ENCODE data around the gene TPO.
A peak's percentile ranks its signal among the peaks of the same experiment; 100 is the strongest.
"Not testable (repeated sequence)": the region's sequence is repeated elsewhere in the genome, so short reads cannot be mapped to it uniquely, and the experiment has no call there.

Gene TPO

GRCh38 chr2:1505031-1505441 lies 91.8 kb downstream of the TPO start:
- DNase-seq = no peak

- no peak for DNase-seq
Measured at GRCh38 chr2:1509271-1510065, 96.2 kb downstream of the TPO start.

DNA sequence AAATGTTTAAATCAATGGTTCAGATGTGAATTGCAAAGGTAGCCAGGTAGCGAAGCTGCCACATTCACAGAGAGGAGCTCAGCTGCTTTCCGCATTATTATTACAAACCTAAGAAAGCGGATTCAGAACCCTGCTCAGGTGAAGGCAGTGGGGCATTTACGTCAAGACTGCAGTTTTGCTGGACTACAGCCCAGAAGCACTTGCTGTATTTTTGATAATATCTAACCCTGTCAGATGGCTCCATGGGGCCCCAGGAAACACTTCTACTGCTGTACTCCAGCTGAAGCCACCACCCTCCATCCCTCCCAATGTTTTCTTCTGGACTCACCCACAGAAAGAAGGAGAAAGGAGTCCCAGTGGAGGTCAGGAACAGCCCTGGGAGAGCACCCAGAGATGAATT lies 96.9 kb downstream of the TPO start:
- no peak for DNase-seq

DNA sequence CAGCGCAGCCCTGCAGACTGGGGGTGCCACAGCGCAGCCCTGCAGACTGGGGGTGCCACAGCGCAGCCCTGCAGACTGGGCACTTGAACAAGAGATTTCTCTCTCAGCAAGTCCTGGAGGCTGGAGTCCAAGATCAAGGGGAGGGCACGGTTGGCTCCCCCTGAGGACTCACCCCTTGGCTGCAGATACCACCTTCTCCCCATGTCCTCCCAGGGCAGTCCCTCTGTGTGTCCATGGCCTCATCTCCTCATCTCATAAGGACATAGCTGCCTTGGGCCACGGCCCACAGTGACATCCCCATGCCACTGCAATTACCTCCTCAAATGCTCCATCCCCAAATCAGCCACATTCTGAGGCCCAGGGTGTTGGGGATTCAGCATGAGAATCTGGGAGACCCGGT lies 98.2 kb downstream of the TPO start:
- no peak for DNase-seq

DNA sequence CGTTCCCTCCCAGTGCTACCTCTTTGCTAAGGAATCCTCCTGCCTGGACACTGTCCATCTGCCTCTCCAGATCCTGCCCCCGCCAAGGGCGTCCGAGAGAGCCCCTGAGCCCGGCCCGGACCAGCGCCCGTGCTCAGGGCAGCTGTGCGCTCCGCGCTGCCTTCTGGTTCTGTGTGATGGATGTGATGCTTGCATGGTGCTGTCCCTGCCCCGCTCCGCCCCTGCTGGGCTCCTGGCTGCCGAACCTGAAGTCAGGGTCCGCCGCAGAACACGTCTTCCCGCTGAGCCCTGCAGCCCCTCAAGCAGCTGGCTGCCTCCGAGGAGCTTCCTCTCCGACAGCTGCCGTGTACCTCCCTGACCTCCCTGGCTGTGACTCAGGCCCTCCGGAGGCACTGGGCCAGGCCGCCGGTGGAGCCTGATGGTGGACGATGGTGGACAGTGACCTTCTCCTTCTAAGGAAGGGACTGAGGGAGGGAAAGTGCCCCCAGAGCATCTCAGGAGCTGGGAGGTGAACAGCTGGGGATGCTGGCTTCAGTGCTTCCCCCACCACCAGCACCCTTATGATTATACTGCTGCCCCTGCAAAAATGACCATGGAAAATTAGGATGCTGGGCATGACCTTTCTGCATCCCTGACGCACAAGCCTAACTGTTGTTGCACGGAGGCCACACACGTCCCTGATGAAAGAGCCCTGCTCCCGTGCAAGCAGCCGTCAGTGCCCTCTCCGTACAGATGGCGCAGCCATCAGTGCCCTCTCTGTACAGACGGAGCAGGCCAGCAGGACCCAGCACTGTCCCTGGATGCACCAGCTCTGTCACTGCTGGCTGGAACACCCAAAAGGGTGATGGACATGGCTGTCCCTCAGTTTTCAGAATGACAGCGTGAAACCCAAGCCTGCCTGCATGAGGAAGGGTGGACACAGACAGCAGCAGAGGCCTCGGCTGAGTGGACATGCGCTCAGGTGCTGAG lies 99.3 kb downstream of the TPO start:
- DNase-seq = no peak

DNA sequence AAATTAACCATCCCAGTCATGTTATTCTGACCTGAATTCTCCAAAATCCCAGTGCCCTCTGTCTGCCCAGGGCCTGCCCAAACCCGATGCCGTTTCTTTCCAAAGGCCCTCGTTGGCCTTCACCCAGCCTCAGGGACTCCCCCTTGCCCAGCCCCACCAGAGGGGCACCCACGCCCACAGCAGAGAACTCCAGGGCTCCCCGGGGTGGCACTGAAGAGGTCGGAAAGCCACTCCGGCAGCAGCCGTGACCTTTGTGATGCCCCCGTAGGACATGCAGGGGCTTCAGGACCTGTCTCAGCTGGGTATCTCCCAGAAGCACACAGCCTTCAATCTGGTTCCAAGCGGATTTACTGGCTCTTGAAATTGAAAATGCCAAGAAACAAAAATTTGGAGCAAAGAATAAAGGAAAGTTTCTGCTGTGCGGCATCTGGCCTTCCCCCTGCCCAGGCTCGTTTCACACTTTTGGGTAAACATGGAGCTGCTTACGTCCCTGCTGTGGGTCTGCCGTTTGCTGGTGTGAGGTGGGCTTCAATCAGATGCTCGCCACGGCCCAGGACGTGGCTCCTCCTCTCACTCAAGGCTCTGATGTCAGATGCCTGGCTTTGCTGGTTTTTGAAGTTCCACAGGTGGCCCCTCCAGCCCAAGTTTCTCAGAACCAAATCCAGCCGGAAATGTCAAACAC lies 101.3 kb downstream of the TPO start:
- DNase-seq = no peak

DNA sequence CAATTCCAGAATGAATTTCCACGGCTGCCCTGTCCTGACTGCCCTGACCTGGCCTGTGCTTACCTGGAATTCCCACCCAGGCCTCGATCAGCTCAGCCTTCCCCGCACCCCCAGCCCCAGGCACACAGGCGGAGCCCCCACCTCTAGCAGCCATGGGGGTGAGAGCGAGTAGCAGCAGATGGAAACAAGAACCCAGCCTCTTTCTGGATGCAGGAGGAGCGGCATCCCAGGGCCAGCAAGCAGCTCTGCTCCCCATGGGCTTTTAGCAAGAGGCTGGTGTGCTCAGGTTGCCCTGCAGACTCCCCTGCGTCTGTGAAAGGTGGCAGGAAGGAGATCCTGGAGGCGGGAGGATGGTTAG lies 101.8 kb downstream of the TPO start:
- no peak for DNase-seq

DNA sequence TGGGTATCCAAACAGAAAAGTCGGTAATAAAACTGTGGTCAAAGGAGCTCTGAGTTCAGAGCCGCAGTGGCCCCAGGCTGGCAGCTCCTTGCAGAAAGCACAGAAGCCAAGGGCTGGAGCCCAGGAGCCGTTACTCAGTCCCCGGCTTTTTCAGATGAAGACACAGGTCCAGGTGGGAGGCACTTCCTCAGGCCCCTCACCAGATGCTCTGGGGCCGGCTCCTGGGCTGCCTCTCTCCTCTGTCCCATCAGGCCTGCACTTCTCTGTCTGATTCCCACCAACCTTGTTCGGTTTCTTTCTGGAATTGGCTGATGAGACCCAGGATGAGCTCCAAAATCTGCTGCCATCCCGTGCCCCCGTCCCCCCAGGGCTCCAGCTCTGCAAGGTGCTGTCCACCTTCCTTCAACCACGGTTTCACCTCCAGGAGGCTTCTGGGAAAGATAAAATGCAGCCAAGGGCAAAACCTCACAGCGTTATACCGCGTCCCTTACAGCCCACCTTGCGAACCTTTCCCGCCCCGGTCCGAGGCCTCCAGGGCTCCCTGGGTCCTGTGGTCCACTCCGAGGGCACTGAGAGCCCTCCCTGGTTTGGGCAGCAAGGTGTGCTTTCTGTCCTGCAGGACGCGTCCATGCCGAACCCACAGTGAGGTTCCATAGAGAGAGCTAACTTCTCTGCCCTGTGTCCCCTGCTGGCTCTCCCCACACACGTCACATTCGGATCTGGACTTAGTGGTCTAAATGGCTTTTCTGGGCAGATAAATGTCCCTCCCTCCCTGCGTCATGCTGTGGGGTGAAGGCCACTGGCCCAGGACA lies 102.9 kb downstream of the TPO start:
- no peak for DNase-seq

DNA sequence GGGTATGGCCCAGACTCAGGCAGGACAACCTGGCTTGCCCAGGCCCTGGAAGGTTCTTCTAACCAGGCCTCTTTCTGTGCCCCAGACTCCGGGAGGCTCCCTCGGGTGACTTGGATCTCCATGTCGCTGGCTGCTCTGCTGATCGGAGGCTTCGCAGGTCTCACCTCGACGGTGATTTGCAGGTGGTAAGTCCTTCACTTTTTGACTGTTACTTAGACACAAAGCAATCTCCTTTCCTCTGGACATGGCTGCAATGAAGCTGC lies 103.5 kb downstream of the TPO start:
- DNase-seq = no peak

DNA sequence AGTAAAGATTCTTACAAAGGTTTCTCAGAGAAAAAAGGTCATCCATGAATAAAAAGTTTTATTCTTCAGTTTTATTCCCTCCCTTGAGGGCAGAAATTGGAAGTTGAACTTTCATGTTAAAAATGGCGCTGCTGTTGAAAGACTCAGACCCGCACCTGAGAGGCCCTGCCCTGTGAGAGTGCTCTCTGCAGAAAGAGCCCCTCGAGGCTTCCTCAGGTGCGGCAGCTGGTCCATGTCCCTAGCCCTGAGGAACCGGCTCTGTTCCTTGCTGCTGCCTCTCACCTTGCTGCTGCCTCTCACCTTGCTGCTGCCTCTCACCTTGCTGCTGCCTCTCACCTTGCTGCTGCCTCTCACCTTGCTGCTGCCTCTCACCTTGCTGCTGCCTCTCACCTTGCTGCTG lies 104.0 kb downstream of the TPO start:
- DNase-seq = not testable (repeated sequence)

- no peak for DNase-seq
Measured at GRCh38 chr2:1517786-1518185, 104.5 kb downstream of the TPO start.

DNA sequence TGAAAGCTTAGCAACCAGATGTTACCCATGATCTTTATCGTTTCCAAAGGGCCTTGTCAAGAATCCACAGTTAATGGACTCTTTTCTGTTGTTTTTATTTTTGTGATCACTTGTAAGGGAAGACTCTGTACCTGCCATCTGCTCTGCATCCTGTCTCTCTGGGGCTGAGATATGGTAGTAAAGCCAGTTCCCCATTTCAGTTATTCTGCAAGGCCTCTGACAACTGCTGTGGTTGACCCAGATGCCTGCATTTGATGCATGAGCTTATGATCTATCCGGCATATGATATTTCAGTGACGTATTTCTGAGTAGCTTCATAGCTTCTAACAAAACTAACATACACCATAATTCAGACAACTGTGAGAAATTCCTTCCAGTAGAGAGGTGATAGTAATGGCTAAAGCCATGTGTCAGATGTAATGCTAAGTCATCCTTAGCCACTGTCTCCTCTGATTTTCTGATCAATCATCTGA lies 105.1 kb downstream of the TPO start:
- DNase-seq = no peak

DNA sequence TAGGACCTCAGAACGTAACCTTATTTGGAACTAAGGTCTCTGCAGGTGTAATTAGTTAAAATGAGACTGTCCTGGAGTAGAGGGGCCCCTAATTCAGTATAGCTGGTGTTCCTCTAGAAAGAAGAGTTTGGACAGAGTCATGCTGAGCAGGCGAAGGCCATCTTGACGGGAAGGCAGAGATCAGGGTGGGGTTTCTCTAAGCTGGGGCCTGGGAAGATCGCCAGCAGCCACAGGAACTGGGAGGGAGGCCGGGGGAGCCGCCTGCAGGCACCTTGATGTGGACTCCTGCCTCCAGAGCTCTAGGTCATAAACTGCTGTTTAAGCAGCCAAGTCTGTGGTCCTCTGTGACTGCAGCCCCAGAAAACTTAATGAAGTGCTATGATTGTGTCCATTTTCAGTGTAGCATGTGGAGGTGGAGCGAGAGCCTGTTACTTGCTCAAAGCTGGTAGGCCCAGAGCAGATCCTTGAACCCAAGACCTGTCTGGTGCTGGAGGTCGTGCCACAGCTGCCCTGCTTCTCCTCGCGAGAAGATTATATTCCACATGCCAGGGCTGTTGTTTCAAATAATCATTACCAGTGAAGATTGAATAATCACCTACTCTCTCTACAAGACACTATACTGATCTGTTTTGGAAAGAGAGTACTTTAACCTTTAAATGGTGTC lies 105.7 kb downstream of the TPO start:
- no peak for DNase-seq

DNA sequence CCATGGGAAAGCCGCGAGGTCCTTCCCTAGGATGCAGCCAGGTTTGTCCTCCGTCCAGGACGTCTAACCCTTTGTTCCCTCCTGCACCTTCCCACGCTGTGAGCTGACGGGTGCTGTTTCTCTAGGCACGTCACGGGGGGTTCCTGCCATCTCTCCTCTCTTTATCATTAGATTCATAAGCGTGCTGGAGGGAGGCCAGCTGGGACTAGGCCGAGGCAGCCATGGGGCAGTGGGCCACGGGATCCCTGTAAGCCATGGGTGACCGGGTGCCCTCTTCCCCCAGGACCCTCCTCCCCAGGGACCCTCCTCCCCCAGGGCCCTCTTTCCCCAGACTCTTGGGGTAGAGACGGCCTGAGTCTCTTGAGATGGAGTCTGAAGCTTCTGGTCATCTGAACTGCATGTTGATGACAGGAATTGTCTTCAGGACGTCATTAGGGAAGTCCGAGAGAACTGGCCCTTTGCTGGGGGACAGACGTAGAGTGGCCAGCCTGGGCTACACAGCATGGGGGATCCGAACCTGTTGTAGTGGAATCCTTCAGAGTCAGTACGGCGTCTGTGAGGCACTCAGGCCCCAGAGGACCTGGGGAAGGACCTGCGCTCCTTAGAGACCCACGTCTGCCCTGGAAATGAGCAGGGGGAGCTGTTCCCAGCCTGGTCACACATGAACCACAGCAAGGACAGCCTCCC lies 108.1 kb downstream of the TPO start:
- no peak for DNase-seq

GRCh38 chr2:1521878-1522830 lies 108.9 kb downstream of the TPO start:
- no peak for DNase-seq

DNA sequence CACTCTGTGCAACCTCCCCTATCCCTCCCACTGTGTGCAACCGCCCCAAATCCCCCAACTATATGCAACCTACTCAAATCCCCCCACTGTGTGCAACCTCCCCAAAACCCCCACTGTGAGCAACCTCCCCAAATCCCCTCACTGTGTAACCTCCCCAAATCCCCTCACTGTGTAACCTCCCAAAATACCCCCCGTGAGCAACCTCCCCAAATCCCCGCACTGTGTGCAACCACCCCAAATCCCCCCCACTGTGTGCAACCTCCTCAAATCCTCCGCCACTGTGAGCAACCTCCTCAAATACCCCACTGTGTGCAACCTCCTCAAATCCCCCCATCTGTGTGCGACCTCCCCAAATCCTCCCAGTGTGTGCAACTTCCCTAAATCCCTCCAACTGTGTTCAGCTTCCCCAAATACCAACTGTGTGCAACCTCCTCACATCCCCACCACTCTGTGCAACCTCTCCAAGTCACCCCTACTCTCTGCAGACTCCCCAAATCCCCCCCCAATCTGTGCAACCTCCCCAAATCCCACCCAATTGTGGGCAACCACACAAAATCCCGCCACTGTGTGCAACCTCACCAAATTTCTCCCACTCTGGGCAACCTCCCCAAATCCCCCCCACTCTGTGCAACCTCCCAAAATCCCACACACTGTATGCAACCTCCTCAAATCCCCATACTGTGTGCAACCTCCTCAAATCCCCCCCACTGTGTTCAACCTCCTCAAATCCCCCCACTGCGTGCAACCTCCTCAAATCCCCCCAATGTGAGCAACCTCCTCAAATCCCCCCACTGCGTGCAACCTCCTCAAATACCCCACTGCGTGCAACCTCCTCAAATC lies 114.1 kb downstream of the TPO start:
- DNase-seq = no peak

- DNase-seq = no peak
Measured at GRCh38 chr2:1528273-1529064, 115.2 kb downstream of the TPO start.

GRCh38 chr2:1538663-1539062 lies 125.4 kb downstream of the TPO start:
- peak; percentile 42 for DNase-seq

DNA sequence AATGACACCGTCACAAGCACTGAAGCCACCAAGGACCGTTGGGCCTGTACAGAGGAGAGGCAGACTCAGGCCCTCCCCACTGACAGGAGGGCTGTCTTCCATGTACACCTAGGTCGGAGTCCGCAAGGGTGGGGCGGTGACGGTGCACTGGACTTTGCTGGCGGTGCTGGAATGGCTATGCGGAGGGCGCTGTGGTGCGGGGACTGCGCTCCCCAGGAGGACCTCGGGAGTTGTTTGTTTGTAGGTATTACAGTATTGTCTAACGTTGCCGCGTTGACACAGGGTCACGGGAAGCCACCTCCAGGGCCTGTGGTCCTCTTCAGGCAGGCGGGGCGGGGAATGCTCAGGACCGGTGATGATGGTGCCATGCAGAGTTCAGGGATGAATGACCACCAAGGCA lies 126.2 kb downstream of the TPO start:
- no peak for DNase-seq
